Adrenal gland (tissue), 12 donors: ENCODE measurements around the gene GALNT18. TPM values are rescaled to one million over a fixed set of nuclear protein-coding genes. Genes with fewer than 3 reads are reported as not detected.
A peak's percentile ranks its signal among the peaks of the same experiment; 100 is the strongest.

Experiments
- DNase-seq, 7 donors: peaks; one replicate each; pipeline ENCODE4 v3.0.0-alpha.2; 2019 to 2020
- H3K27ac ChIP-seq, 5 donors: fragments of 200-600 bp; sonication (generic) in 4 of 5; 1 replicate in 3 of 5; 2 replicates in 2 of 5; pipeline versions ENCODE4 v1.5.1 to v1.8.0; 2016 to 2020; ENCODE audit warnings: mild to moderate bottlenecking in 1 of 5
- H3K27me3 ChIP-seq: fragments of 200-600 bp; 2 replicates; pipeline ENCODE4 v1.8.0; 2021
- H3K36me3 ChIP-seq, 2 donors: fragments of 200-600 bp; replicated peaks in 1 of 2; 1 replicate in 1 of 2; 2 replicates in 1 of 2; pipeline versions ENCODE4 v1.5.1 to v1.8.0; 2018 to 2022
- H3K4me1 ChIP-seq, 2 donors: fragments of 200-600 bp; replicated peaks in 1 of 2; 1 replicate in 1 of 2; 2 replicates in 1 of 2; pipeline versions ENCODE4 v1.5.1 to v1.8.0; 2018 to 2021
- H3K4me3 ChIP-seq, 4 donors: fragments of 200-600 bp; sonication (generic) in 3 of 4; one replicate each; pipeline ENCODE4 v1.5.1; 2016 to 2018
- H3K9me3 ChIP-seq, 3 donors: fragments of 200-600 bp; sonication (generic) in 1 of 3; replicated peaks in 1 of 3; 1 replicate in 2 of 3; 2 replicates in 1 of 3; pipeline versions ENCODE4 v1.5.1 to v1.8.0; 2016 to 2021
- POLR2A ChIP-seq, 2 donors: fragments of 450-650 bp; IDR thresholded peaks; one replicate each; pipeline ENCODE4 v1.6.1; 2017; ENCODE audit warnings: antibody characterized with exemption in 2 of 2, mild to moderate bottlenecking in 2 of 2, moderate library complexity in 1 of 2
- WGBS, 4 donors: extraction: QIAGEN DNeasy Blood & Tissue Kit in 2 of 4; methylation state at CpG; one replicate each; pipeline versions ENCODE4 v1.1.5 to v1.1.7; 2013 to 2017; 5-methylcytosine and 5-hydroxymethylcytosine counted together
- intact Hi-C, 2 donors: fragments of 100-400 bp; cut with DNase I; formaldehyde crosslinking; loops; one replicate each; pipeline versions ENCODE4 v1.14.1 to v1.15.0; 2022 to 2023
- polyA plus RNA-seq, 3 donors: library from polyadenylated mRNA; stranded (reverse); fragments of 200-250 nt in 2 of 3; fragments of 350-450 nt in 1 of 3; fragmentation: Illumina TruSeq in 1 of 3; extraction: RNeasy Lipid Tissue Mini Kit (QIAGEN cat#74804) in 1 of 3; gene quantifications; one replicate each; pipeline ENCODE4 v1.2.3, GENCODE V29; 2013 to 2014
- total RNA-seq, 9 donors: library from RNA; depleted of rRNA in 4 of 9; stranded (reverse); fragments of >200 nt in 4 of 9; fragments of 120-200 nt in 1 of 9; fragmentation: NEBNext Ultra II Directional in 1 of 9; extraction: Animal tissue kit (Norgen Biotek cat#: 25700) in 1 of 9; gene quantifications; one replicate each; pipeline versions ENCODE4 v1.1.0 to v1.2.4, GENCODE V29; 2013 to 2023
- TF ChIP-seq, protein P1 (sequence below), 6 experiments: fragments of 450-650 bp in 4 of 6; fragments of 200-600 bp in 2 of 6; sonication (generic) in 1 of 6; IDR thresholded peaks; 1 replicate in 5 of 6; 2 replicates in 1 of 6; pipeline versions ENCODE4 v1.5.1 to v1.8.0; 2016 to 2021; ENCODE audit warnings: antibody characterized with exemption in 6 of 6, mild to moderate bottlenecking in 2 of 6, moderate library complexity in 1 of 6
- donor health status: healthy with polysubstance abuse.
- donor health status: Bipolar disorder and iron deficiency.
- donor health status: DM: yes; HTN: yes; CAD: no.
- donor health status: DM: no; HTN: no; CAD: no.
- donor health status: DM: no; HTN: no; CAD: no.
- donor health status: DM: yes; HTN: yes; CAD: no.

GALNT18 gene
- total and polyA plus RNA-seq, 12 donors, result 1.4 to 15.1 (median 6.4) TPM

DNA sequence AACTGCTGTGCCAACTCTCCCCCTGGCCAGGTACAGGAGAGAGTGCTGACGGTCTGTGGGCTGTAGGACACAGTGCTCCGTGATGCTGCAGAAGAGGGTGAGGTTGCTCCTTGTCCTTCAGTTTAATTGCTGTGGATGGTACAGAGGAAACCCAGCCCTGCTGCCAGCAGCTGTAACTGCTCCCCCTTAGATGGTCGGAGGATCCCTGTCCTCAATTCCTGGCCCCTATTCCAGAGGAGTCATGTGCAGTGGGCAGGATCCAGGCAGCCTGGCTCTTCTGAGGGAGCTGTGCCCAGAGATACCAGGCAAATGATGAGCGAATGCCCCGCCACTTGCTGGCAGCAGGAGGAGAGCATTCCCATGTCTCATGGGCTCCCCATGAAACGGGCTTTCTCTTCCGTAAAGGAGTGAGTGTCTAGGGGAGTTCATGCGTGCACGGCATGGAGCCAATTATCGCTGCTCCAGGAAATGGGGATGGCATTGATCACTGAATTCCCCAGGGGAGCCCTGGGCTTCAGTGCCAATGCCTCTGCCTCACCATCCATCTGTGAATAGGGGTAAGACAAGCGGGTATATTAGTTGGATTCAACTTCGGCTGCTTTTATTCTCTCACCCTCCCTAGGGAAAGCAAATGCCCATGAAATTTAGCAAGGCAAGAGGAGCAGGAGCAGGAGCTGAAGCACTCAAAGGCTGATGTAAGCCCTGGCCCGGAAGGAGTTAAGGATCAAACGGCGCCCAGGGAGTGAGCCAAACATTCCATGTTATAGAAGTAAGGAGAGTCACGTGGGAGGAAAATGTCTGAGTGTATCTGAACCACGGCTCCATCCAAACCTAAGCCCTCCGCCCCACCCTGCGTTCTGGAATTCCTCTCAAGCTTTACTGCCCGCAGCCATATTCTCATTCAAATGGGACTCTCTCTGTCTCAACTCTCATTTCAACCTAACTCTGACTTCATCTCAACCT is 217.8 kb downstream of the GALNT18 start:
- no peak overlapping the region for H3K27ac ChIP-seq
- WGBS, 4 donors, result 71 to 86% (median 74%) methylated on average over 16 to 20 of the region's 20 CpGs
- no peak for DNase-seq
- intact Hi-C loops, result no loop called here
- H3K27me3 ChIP-seq, result no peaks in the 10 kb centered on the region
- H3K36me3 ChIP-seq, result no peaks in the 10 kb centered on the region
- peaks cover 4 to 19% of the 10 kb centered on the region in 2 donors for H3K4me1 ChIP-seq
- no peaks in the 10 kb centered on the region for H3K9me3 ChIP-seq
- TF ChIP-seq POLR2A (IDR thresholded peaks at IDR 0.05), result no peak
- TF ChIP-seq, protein P1, sequence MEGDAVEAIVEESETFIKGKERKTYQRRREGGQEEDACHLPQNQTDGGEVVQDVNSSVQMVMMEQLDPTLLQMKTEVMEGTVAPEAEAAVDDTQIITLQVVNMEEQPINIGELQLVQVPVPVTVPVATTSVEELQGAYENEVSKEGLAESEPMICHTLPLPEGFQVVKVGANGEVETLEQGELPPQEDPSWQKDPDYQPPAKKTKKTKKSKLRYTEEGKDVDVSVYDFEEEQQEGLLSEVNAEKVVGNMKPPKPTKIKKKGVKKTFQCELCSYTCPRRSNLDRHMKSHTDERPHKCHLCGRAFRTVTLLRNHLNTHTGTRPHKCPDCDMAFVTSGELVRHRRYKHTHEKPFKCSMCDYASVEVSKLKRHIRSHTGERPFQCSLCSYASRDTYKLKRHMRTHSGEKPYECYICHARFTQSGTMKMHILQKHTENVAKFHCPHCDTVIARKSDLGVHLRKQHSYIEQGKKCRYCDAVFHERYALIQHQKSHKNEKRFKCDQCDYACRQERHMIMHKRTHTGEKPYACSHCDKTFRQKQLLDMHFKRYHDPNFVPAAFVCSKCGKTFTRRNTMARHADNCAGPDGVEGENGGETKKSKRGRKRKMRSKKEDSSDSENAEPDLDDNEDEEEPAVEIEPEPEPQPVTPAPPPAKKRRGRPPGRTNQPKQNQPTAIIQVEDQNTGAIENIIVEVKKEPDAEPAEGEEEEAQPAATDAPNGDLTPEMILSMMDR (IDR thresholded peaks at IDR 0.05), result no peak
- no peak overlapping the region for H3K4me3 ChIP-seq

DNA sequence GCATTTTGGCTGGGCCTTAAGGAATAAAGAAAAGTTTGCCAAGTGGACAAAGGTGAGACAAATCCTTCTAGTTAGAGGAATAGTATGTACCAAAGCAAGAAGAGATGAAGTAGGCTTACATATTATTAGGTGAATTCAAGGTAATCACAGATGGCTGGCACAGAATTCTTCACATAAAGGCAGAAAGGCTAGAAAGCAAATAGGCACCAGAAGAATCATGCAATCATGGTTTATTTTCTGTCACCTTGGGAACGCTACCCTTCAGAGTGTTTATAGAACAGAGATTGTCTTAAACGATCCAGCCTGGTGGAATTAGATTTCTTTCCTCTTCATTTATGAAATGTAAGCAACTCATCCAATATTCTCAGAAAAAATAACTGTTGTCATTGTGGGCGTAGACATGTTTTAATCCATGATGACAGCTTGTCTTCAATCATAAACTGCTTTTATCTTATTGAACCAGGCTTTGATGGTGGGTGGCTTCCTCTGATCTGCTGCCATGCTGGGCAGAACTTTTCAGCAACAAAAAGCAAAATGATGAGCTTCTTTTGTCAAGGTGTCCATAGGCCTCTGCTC is 219.8 kb downstream of the GALNT18 start:
- Histone ChIP-seq H3K9me3 (no peaks in the 10 kb centered on the region), H3K27me3 (no peaks in the 10 kb centered on the region), H3K4me1 (peaks cover 4 to 11% of the 10 kb centered on the region in 2 donors), H3K36me3 (no peaks in the 10 kb centered on the region), H3K27ac (no peak overlapping the region), H3K4me3 (no peak overlapping the region)
- TF ChIP-seq, protein P1 (IDR thresholded peaks at IDR 0.05), result no peak
- no peak for TF ChIP-seq POLR2A (IDR thresholded peaks at IDR 0.05)
- intact Hi-C loops, result no loop called here
- no peak for DNase-seq
- WGBS, 4 donors, result 82 to 93% (median 84%) methylated on average over 3 of the region's 3 CpGs

DNA sequence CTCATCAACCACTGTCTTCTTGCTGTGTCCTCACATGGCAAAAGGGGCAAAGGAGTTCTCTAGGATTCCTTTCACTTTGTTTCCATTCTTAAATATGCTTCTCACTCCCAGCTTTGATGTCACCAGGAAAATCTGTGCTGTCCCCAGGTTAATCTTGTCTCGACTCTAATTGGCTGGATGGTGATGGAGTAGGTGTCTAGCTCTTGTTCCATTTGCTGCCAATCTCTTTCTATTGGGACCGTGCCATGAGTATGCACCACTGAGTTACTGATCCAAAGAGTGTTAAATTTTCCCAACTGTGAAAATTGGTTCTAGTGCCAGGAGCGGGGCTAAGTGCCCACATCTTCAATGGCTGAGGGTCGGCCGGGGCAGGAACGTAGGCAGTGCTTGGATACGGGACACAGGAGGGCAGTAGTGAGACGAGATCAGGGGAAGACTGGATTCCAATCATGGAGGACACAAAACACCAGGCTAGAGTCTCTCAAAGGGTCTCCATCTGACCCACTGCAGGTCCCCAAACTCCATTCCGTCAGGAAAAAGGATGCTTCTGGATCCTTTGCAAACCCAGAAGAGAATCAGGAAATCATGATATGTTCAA is 221.1 kb downstream of the GALNT18 start:
- Histone ChIP-seq H3K36me3 (no peaks in the 10 kb centered on the region), H3K9me3 (no peaks in the 10 kb centered on the region), H3K4me3 (no peak overlapping the region), H3K27ac (no peak overlapping the region), H3K4me1 (no peaks in the 10 kb centered on the region), H3K27me3 (no peaks in the 10 kb centered on the region)
- no peak for TF ChIP-seq POLR2A (IDR thresholded peaks at IDR 0.05)
- TF ChIP-seq, protein P1 (IDR thresholded peaks at IDR 0.05), result peak in 3 of 6 experiments; percentile 12 to 21 (median 18)
- intact Hi-C loops, result no loop called here
- peak in 1 of 7 donors; percentile 16 for DNase-seq
- 82 to 87% (median 85%) methylated on average over 9 of the region's 9 CpGs for WGBS, 4 donors

DNA sequence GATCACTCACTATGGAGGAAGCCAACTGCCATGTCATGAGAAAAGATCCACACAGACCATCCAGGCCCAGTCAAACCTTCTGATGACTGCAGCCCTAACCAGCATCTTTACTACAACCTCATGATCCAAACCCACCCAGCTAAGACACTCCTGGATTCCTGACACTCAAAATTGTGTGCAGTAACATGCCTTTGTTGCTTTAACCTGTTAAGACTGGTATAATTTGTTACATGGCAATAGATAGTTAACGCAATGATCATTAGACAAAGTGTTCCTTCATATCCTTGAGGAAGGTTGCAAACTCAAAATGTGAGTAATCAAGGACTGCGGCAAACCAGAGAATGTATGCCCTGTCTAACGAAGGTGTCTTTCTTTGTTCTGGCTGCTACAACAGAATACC is 221.7 kb downstream of the GALNT18 start:
- Histone ChIP-seq H3K27me3 (no peaks in the 10 kb centered on the region), H3K9me3 (no peaks in the 10 kb centered on the region), H3K4me3 (no peak overlapping the region), H3K27ac (no peak overlapping the region), H3K36me3 (no peaks in the 10 kb centered on the region), H3K4me1 (no peaks in the 10 kb centered on the region)
- WGBS, 4 donors, result 94 to 96% (median 95%) methylated on average over 3 of the region's 3 CpGs
- TF ChIP-seq, protein P1 (IDR thresholded peaks at IDR 0.05), result no peak
- no peak for TF ChIP-seq POLR2A (IDR thresholded peaks at IDR 0.05)
- intact Hi-C loops, result no loop called here
- DNase-seq, result no peak
